Smooth muscle cell (in vitro differentiated cells): Measurements from ENCODE around the gene EXOG. TPM values are rescaled to one million over a fixed set of nuclear protein-coding genes. Genes with fewer than 3 reads are reported as not detected.

Source experiments
- DNase-seq: peaks from one replicate; lab custom pipeline; 2025; ENCODE audit not compliant: unreplicated experiment; lab: John Stamatoyannopoulos, UW
- H2AFZ ChIP-seq: fragments of 200-600 bp; sonication (generic); 2 replicates; pipeline ENCODE4 v1.6.0; 2016; ENCODE audit warnings: antibody characterized with exemption, low read depth, mild to moderate bottlenecking
- H3F3A ChIP-seq: fragments of 200-600 bp; sonication (generic); 2 replicates; pipeline ENCODE4 v1.6.0; 2017; ENCODE audit warnings: antibody characterized with exemption, low read depth
- H3K27ac ChIP-seq: fragments of 200-600 bp; sonication (generic); 2 replicates; pipeline ENCODE4 v1.5.1; 2016; ENCODE audit warnings: low read depth, mild to moderate bottlenecking
- H3K27me3 ChIP-seq: fragments of 200-600 bp; sonication (generic); 2 replicates; pipeline ENCODE4 v1.6.1; 2016; ENCODE audit warnings: low read depth, mild to moderate bottlenecking
- H3K36me3 ChIP-seq: fragments of 200-600 bp; sonication (generic); 2 replicates; pipeline ENCODE4 v1.5.1; 2016; ENCODE audit warnings: low read depth
- H3K4me1 ChIP-seq: fragments of 200-600 bp; sonication (generic); 2 replicates; pipeline ENCODE4 v1.5.1; 2016; ENCODE audit warnings: low read depth
- H3K4me2 ChIP-seq: fragments of 200-600 bp; sonication (generic); 2 replicates; pipeline ENCODE4 v1.6.0; 2016; ENCODE audit warnings: mild to moderate bottlenecking
- H3K4me3 ChIP-seq: fragments of 200-600 bp; sonication (generic); 2 replicates; pipeline ENCODE4 v1.5.1; 2016; ENCODE audit warnings: mild to moderate bottlenecking
- H3K79me2 ChIP-seq: fragments of 200-600 bp; sonication (generic); 2 replicates; pipeline ENCODE4 v1.6.0; 2016; ENCODE audit warnings: low read depth, mild to moderate bottlenecking
- H3K9ac ChIP-seq: fragments of 200-600 bp; sonication (generic); 2 replicates; pipeline ENCODE4 v1.6.0; 2016; ENCODE audit warnings: low read depth
- H3K9me3 ChIP-seq: fragments of 200-600 bp; sonication (generic); replicated peaks from 2 replicates; pipeline ENCODE4 v1.5.1; 2016; ENCODE audit warnings: low read depth
- H4K20me1 ChIP-seq: fragments of 200-600 bp; sonication (generic); 2 replicates; pipeline ENCODE4 v1.6.0; 2016; ENCODE audit warnings: low read depth
- CTCF ChIP-seq: fragments of 200-600 bp; sonication (generic); IDR thresholded peaks from 2 replicates; pipeline ENCODE4 v1.5.1; 2017; ENCODE audit warnings: borderline replicate concordance, mild to moderate bottlenecking, antibody characterized with exemption; ENCODE audit not compliant: insufficient read depth, poor library complexity, severe bottlenecking
- WGBS: methylation state at CpG from one replicate; pipeline ENCODE4 v1.1.7; 2016; ENCODE audit warnings: low lambda C conversion rate; 5-methylcytosine and 5-hydroxymethylcytosine counted together
- polyA plus RNA-seq: library from polyadenylated mRNA; unstranded; fragments of >200 nt; fragmentation: Nextera tagmentation; extraction: Ambion mirVana; gene quantifications from 2 replicates; pipeline ENCODE4 v1.2.1, GENCODE V29; 2016
- total RNA-seq: library from RNA; depleted of rRNA; stranded (reverse); fragments of >200 nt; gene quantifications from 2 replicates; pipeline ENCODE4 v1.2.3, GENCODE V29; 2014

The EXOG gene
- total and polyA plus RNA-seq, 2 experiments from 2014 or later = 3.9 to 5.2 TPM

- DNase-seq = no peak
- TF ChIP-seq CTCF = no peak
Observed at GRCh38 chr3:38558864-38559263, 62.7 kb downstream of the EXOG start.

DNA sequence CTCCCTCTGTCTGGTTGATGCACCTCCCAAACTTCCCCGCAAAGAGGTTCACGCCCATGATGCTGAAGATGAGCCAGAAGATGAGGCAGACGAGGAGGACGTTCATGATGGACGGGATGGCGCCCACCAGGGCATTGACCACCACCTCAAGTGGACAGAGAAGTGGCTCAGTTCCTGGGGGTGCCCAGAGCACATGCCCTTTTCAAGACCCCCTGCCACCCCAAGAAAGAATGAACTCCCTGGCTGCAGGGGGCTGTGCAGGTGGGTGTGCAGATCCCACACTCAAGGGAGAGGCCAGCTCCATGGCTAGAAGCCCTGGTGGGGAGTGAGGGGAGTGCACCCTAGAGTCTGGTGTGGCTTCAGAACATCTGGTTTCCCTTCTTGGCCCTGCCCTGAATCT is 64.1 kb downstream of the EXOG start:
- H3K4me1 ChIP-seq = no peaks in the 10 kb centered on the region
- no peak overlapping the region for H3K4me3 ChIP-seq
- H3K9ac ChIP-seq = no peak overlapping the region
- H2AFZ ChIP-seq = no peak overlapping the region
- no peak overlapping the region for H3K27ac ChIP-seq
- TF ChIP-seq CTCF = peak; percentile 3
- no peaks in the 10 kb centered on the region for H3F3A ChIP-seq
- no peaks in the 10 kb centered on the region for H3K79me2 ChIP-seq
- H3K4me2 ChIP-seq = no peak overlapping the region
- H3K27me3 ChIP-seq = no peaks in the 10 kb centered on the region
- H3K9me3 ChIP-seq = no peaks in the 10 kb centered on the region
- H3K36me3 ChIP-seq = no peaks in the 10 kb centered on the region
- DNase-seq = no peak
- H4K20me1 ChIP-seq = no peaks in the 10 kb centered on the region
- 95% methylated on average over 6 of the region's 6 CpGs for WGBS

More at GRCh38 chr3:38558864-38559263, 62.7 kb downstream of the EXOG start:
- Histone ChIP-seq H3K9ac (no peak overlapping the region), H3K4me3 (no peak overlapping the region), H3K36me3 (no peaks in the 10 kb centered on the region), H3K4me1 (no peaks in the 10 kb centered on the region), H3K27me3 (no peaks in the 10 kb centered on the region), H3K79me2 (no peaks in the 10 kb centered on the region), H2AFZ (no peak overlapping the region), H3K9me3 (no peaks in the 10 kb centered on the region), H3F3A (no peaks in the 10 kb centered on the region), H3K4me2 (no peak overlapping the region), H3K27ac (no peak overlapping the region), H4K20me1 (no peaks in the 10 kb centered on the region)
- WGBS = 82% methylated on average over 1 of the region's 1 CpG

GRCh38 chr3:38560996-38561717 is 65.0 kb downstream of the EXOG start:
- DNase-seq = no peak
- H2AFZ ChIP-seq = no peak overlapping the region
- WGBS = 90% methylated on average over 7 of the region's 7 CpGs
- no peak overlapping the region for H3K4me3 ChIP-seq
- H3K79me2 ChIP-seq = no peaks in the 10 kb centered on the region
- H3K9ac ChIP-seq = no peak overlapping the region
- no peaks in the 10 kb centered on the region for H3K36me3 ChIP-seq
- no peak for TF ChIP-seq CTCF
- H3F3A ChIP-seq = no peaks in the 10 kb centered on the region
- no peak overlapping the region for H3K27ac ChIP-seq
- no peaks in the 10 kb centered on the region for H4K20me1 ChIP-seq
- no peaks in the 10 kb centered on the region for H3K4me1 ChIP-seq
- no peaks in the 10 kb centered on the region for H3K27me3 ChIP-seq
- no peaks in the 10 kb centered on the region for H3K9me3 ChIP-seq
- no peak overlapping the region for H3K4me2 ChIP-seq

DNA sequence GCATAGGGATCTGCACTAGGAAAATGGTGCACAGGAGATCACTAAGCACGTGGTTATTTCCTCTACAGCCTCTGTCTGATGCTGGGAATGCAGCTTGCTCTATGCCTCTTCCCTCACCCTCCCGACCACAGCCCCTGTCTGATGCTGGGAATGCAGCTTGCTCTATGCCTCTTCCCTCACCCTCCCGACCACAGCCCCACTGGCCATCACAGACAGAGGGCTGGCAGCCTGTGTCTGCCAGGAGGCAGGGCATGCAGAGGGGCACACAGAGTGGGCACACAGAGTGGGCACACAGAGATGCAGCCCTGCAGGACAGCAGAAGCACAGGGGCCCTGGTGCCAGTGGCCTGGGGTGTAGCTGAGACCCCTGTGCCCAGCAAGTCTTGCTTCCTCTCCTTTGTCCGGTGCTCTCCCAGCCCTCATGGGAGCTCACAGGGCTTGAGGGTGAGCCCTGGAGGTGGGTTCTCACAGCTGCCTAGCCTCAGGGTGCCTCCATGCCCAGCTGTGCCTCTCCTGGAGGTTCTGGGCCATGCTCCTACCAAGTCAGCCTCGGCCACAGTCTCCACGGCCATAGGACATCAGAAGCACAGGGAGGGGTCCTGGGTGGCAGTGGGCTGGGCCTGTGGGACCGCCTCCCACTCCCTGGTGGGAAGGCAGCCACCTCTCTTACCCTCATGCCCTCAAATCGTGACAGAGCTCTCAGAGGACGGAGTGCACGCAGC is 65.8 kb downstream of the EXOG start:
- Histone ChIP-seq H3K36me3 (no peaks in the 10 kb centered on the region), H3K9ac (no peak overlapping the region), H3K9me3 (no peaks in the 10 kb centered on the region), H3K27me3 (no peaks in the 10 kb centered on the region), H3K27ac (no peak overlapping the region), H3K4me2 (no peak overlapping the region), H2AFZ (no peak overlapping the region), H3K4me3 (no peak overlapping the region), H3K4me1 (no peaks in the 10 kb centered on the region), H4K20me1 (no peaks in the 10 kb centered on the region), H3F3A (no peaks in the 10 kb centered on the region), H3K79me2 (no peaks in the 10 kb centered on the region)
- WGBS = 85% methylated on average over 10 of the region's 10 CpGs
- TF ChIP-seq CTCF = no peak
- no peak for DNase-seq
